Ovary (tissue), 3 donors: Measurements from ENCODE around the gene DUSP21.

Experiments
- CTCF ChIP-seq, 3 donors: fragments of 450-650 bp in 2 of 3; fragments of 200-600 bp in 1 of 3; IDR thresholded peaks; one replicate each; pipeline versions ENCODE4 v1.5.1 to v1.8.0; 2016 to 2022; ENCODE audit warnings: antibody characterized with exemption in 3 of 3, mild to moderate bottlenecking in 1 of 3
- POLR2A ChIP-seq: fragments of 450-650 bp; IDR thresholded peaks from one replicate; pipeline ENCODE4 v1.6.1; 2017; ENCODE audit warnings: antibody characterized with exemption, mild to moderate bottlenecking, moderate library complexity
- donor health status: DM: no; HTN: no; CAD: no.

- TF ChIP-seq CTCF (IDR thresholded peaks at IDR 0.05): no peak
- TF ChIP-seq POLR2A: no peak
Observed at GRCh38 chrX:44871114-44871645, 27.4 kb downstream of the DUSP21 start.
